Measurements from ENCODE around the gene OR52N5. TPM values are rescaled to one million over a fixed set of nuclear protein-coding genes. Genes with fewer than 3 reads are reported as not detected.

Gene OR52N5
- total RNA-seq: 0.29 TPM
- long read RNA-seq: 0 reads

DNA sequence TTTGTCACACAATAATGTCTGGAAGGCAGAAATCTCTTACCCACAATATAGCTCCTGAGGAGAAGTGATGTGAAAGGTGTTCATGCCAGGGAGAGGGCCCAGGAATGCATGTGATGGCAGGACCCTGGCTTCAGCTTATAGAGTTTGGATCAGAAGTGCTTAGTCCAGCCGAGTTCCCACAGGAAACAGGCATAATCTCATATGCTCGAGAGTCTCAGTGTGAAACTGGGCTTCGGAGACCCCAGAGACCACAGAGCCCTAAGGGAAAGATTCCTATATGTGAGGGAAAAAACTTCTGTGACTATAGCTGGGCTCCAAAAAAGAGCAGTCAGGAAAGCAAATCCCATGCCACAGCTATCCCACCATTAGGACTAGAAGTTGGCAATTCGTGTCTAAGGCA, at the start of gene OR52N5:
Gene OR52N5 (minus strand): TSS at position 101 of the 400 bp plus-strand sequence. CDS start 4,721 bp downstream, outside the sequence.
- no peak for DNase-seq (ENCODE audit: low spot score)

DNA sequence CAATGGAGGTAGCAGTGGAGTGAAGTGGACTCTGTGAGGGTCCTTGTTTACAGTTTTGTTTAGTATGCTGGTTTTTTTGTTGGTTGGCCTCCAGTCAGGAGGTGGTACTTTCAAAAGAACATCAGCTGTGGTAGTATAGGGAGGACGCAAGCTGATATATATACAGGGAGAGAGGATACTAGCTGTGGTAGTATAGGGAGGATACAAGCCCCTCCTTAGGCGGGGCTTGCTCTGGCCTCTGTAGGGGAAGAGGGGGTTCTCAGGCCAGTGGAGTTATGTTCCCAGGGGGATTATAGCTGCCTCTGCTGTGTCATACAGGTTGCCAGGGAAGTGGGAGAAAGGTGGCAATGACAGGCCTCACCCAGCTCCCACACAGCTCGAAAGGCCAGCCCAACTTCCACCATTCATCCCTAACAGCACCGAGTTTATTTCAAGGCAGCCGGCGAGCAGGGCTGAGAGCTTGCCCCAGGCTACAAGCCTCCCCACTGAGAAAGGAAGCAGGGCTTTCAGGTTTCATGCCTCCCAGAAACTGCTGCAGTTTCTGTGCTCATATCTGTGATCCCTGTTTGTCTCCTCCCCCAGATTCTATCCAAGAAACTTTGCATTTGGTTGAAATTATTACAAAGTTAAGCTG, 48.2 kb upstream of the OR52N5 start:
- DNase-seq (ENCODE audit: low spot score): no peak

DNA sequence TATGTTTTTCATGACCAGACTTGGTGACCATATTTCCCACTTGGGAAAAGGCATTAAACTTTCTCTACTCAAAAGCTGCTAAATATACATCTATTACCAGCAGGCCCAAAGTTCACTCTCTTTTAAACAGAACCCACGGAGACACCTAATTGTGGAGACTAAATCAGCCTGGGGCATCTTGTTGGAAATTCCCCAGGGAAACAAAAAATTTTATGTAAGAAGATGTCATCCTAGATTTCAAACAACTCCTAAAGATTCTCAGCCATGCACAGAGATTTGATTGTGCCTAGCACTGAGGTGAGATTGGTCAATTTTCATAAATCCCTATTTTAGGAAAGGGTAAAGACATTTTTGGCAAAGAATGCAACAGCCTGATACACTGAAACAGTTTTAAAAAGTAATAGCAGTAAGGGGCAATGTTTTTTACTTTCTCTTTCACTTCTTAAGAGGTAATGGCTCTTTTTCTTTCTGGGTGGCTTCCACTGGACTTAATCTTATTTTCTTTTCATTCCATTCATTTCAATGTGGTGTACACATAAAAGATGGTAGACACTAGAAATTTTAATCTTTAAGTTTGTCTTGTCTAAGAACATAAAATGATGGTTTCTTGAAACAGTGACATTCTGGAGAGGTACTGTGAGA, 35.2 kb upstream of the OR52N5 start:
- no peak for DNase-seq (ENCODE audit: low spot score)

DNA sequence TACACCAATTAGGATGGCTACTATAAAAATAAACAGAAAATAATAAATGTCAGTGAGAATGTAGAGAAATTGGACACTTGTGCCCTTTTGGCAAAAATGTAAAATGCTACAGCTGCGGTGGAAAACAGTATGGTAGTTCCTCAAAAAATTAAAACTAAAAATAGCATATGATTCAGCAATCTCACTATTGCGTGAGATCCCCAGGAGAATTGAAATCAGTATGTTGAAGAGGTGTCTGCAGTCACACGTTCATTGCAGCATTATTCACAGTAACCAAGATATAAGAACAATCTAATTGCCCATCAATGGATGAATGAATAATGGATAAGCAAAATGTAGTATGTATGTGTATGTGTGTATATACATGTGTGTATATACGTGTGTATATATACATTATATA, 32.4 kb upstream of the OR52N5 start:
- no peak for DNase-seq (ENCODE audit: low spot score)

DNA sequence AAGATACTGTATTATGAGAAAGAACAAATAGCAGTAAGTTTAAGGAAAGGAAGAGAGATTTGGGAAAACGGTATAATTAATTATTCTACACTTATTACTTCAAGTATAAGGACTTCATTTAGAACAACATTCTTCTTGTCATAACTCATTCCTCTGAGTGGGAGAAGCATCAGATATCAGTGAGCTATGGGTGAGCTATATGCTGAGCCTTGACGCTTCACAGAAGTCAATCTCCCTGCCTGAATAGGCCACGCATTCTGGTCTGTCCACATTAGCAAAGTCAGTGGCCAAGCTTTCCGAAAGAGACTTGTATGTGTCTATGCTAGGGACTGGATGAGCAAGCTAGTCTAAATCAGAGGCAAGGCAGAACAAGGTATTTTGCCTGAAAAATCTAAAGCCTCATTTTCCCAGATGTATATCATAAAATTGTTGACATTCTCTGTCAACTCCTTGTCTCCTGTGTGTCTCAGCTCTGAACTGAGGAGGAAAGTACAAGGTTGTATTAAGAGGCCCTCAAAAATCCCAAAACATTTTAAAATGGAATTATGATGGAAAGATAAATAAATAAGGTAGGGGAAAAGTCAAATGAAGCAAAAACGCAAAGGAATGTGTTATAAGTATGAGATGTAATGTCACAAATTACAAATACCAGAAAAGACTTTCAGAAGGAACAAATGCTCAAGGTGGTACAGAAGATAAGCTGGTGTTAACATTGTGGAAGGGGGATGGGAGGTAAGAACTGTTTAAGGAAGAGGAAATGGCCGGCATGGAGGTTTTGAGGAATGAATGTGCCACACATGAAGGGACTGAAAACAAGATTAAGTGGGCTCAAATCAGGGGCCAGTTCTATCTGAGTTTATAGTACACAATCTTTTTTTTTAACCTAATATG, 27.0 kb upstream of the OR52N5 start:
- DNase-seq (ENCODE audit: low spot score): no peak

DNA sequence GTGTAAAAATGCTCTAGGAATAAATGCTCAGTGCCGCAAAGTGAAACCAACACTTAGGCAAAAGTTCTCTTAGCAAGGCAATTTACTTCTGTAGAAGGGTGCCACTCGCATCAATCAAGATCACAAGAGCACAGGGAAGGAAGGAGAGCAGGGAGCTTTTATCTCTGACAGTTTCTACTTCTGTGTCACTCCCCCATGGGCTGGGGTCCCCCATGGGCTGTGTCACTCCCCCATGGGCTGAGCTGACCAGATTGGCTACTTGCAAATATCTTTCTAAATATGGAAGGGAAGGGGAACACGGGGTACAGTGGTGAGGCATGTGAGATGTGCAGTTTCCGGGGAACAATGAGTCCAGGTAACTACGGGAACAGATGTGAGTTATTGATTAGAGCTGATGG, 26.0 kb upstream of the OR52N5 start:
- no peak for DNase-seq (ENCODE audit: low spot score)

DNA sequence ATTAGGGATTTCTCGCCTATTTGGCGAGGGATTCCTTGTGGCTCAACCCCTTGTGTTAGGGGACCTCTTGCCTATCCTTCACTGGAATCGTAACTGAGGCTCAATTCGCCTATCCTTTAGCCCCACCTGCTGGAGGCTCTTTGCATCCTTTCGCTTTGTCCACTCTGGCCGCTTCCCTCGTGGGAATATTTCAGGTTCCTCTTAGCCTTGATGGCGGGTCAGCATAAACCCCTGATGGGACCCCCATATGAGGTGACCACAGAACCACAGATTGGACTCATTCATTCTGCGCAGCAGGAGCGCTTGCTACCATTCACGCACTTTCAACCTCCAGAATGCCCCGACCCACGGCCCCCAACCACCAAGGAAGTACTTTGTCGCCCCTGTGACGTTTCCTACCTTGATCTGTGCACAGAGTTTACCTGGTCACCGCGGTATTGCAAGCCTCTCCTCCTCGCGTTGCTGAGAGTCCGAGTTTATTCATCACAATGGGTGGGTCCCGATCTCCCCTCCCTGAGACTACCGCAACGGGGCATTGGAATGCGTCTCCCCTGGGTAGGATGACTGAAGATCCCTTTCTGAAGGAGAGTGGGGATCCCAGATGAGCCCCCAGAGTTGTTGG, 25.5 kb upstream of the OR52N5 start, which contains the start of gene OR52N2:
Gene OR52N2 (plus strand): TSS at position 425 of the 622 bp plus-strand sequence. CDS start 11,412 bp downstream, outside the sequence.
- DNase-seq (ENCODE audit: low spot score): no peak

DNA sequence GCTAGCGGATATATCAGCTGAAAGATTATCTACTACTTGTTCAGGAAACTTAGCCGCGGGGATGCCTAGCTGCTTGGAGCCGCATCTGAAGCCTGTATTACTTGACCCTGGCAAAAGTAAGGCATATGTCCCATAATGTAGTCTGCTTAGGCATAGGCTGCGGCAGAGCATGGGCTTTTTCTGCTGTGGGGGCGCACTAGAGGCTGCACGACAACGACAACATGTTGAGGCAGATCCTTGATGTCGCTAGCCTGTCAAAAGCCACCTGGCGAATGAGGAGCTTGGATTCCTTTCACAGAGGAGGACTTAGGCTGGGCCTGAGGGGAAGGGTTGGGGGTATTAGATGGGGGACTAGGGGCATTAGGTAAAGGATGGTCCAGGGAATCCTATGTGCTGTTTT, 24.4 kb upstream of the OR52N5 start:
- no peak for DNase-seq (ENCODE audit: low spot score)

DNA sequence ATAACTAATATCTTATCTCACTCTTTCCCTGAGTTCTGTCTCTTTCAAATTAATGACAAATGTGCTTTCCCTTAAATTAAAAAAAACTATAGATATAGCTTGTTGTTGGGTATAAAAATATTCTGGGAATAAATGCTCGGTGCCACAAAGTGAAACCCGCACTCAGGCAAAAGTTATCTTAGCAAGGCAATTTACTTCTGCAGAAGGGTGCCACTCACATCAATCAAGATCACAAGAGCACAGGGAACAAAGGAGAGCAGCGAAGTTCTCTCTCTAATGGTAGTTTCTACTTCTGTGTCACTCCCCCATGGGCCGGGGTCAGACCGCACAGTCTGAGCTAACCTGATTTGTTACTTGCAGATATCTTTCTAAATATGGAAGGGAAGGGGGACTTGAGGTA, 20.8 kb upstream of the OR52N5 start:
- DNase-seq (ENCODE audit: low spot score): no peak

DNA sequence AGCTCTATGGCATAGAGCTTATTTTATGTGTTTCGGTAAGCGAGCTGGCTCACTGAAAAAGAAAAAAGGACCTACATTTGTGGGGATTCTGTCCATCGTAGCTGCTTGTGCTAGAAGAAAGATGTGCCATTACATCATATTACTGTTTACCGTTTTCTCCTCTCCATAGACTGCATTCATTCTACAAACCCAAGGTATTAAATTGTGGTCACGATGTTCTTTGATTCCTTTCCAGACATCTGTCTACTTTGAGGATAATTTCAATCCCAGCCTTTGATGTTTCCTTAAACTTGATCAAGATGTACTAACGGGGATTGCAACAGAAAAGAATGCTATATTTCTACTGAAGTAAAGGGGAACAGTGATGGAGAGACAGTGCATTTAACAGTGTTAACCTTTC, 13.4 kb upstream of the OR52N5 start:
- no peak for DNase-seq (ENCODE audit: low spot score)

DNA sequence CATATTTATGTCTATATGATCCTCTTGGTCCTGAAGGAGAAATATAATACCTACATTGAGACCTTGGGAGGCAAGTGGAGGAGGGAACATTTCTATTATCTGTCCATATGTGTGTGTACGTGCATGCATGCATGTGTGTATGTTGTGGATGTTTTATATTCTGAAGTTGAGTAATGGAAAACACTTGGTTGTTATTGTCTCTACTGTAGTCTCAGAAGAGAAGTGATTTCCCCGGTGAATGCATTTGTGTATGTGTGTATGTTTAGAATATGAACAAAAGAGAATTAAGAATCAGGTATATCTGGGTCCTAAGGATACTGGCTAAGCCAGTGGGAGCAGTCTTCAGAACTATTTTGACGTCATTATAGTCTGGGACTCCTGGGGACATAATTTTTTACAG, 8.0 kb upstream of the OR52N5 start, which contains the start of gene OR52N1:
Gene OR52N1 (minus strand): TSS at position 101 of the 400 bp plus-strand sequence. CDS start 2,449 bp downstream, outside the sequence.
- no peak for DNase-seq (ENCODE audit: low spot score)

DNA sequence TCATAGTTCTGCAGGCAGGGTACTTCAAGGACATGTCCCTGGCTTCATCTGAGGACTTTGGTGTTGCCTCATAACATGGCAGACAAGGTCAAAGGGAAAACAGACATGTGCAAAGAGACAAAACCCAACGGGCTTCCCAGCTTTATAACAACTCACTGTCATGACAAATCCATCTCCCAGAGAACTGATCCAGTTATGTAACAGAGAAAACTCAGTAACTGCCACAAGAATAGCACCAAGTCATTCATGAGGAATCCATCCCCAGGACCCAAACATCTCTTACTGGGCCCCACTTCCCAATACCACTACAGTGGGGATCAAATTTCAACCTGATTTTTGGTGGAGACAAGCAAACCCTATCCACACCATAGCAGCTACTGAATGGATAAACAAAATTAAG, 16.1 kb downstream of the OR52N5 start:
- DNase-seq (ENCODE audit: low spot score): no peak

DNA sequence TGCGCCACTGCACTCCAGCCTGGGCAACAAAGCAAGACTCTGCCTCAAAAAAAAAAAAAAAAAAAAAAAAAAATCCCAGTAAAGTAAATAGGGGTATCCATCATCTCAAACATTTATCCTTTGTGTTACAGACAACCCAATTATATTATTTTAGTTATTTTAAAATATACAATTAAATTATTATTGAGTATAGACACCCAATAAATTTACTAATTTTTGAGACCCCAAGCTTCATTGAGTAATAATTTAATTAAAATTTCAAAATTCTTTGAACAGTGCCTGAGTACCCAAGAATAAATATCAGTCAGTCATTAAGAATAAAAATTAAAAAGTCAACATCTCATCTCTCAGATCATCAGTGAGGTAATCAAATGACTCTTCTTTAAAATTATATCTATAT, 29.2 kb downstream of the OR52N5 start, which contains the start of gene OR52N4:
Gene OR52N4 (plus strand): TSS at position 301 of the 400 bp plus-strand sequence. CDS start 498 bp downstream, outside the sequence.
- no peak for DNase-seq (ENCODE audit: low spot score)

DNA sequence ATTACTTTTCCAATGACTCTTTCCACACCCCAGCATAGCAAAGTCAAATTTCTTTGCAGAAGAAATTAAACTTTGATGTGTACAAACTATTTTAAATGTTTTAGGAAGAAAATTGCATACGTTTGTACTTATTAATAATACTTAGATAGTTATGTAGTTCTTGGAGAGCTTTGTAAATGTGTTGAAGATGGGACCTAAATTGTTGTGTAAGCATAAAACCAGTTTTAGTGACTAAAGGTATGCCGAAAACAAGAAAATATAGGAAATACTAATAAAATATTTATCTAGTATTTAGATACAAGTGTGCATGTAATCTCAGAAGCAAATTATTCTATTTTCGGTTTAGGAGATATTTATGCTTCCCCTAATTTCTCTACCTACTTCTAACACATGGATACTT, 33.3 kb downstream of the OR52N5 start:
- DNase-seq (ENCODE audit: low spot score): no peak

DNA sequence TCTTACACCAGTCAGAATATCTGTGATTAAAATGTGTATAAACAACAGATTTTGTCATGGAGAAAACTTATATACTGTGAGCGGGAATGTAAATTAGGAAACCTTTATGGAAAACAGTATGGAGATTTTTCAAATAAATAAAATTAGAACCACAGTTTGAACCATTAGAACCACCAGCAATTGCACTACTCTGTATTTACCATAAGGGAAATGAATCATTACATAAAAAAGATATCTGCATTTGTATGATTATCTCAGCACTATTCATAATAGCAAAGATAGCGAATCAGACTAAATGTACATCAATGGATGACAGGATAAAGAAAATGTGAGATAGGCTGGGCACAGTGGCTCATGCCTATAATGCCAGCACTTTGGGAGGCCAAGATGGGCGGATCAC, 36.5 kb downstream of the OR52N5 start:
- DNase-seq (ENCODE audit: low spot score): no peak

DNA sequence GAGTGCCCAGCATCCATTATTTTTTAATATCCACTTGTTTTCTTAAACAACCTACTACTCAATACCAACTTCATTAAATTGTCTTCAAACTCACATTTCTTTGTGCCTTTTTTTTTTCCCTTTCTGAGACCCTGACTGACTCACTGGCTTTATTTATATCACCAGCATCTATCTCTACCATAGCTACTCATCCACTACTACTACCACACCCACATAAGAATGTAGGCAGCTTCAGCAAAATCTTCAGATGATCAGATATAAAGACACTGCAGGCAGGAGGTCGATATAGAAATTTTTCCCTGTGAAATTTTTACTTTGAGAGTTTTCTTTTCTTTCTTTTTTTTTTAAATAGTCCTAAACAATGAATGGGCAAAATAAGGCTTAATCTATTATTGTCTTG, 44.7 kb downstream of the OR52N5 start:
- no peak for DNase-seq (ENCODE audit: low spot score)

DNA sequence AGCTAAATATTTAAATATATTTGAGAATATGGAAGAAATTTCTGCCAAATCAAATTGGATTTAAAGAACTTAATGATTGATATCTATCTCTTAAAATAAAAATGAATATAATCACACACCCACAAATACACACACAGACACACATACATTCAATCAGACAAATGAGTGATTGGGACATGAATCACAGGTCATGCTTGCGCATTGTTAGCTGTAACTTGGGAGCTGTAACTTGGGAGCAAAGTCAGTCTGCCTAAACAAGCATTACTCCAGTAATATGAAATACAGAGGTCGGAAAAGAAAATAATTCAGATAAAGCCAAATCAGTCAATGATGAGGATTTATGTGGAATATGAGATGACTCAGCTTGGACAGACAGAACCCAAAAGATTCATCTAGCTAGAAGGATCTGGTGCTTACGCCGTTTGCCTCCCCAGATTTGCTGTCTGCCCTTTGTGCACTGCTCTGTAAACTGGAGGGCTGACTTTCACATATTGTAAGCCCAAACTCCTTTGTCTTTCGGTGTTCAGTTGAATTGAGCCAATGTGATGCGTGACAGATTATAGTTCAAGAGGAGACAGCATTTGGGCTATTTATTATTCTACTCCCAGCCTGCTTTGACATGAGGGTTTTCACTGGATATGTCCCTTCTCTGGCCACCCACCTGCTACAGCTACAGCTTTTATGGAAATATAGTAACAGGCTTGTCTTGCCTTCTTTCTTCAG, 45.3 kb downstream of the OR52N5 start:
- DNase-seq (ENCODE audit: low spot score): no peak

DNA sequence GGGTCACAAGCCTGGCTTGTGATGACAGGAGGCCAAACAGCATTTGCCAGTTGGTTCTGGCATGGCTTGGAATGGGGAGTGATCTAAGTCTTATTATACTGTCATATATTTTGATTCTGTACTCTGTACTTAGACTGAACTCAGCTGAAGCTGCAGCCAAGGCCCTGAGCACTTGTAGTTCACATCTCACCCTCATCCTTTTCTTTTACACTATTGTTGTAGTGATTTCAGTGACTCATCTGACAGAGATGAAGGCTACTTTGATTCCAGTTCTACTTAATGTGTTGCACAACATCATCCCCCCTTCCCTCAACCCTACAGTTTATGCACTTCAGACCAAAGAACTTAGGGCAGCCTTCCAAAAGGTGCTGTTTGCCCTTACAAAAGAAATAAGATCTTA, 46.1 kb downstream of the OR52N5 start:
- no peak for DNase-seq (ENCODE audit: low spot score)

DNA sequence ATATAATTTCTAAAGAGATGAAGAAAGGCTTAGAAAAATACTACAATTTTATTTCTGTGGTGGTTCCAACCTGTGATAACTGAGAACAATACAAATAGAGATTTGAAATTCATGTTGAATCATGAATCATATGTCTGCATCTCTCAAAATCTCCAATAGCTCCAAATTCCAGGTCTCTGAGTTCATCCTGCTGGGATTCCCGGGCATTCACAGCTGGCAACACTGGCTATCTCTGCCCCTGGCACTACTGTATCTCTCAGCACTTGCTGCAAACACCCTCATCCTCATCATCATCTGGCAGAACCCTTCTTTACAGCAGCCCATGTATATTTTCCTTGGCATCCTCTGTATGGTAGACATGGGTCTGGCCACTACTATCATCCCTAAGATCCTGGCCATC, 46.8 kb downstream of the OR52N5 start, which contains the start of gene OR56B1:
Gene OR56B1 (plus strand): TSS at position 53 of the 400 bp plus-strand sequence. CDS start 69 bp downstream, at position 122.
- no peak for DNase-seq (ENCODE audit: low spot score)

DNA sequence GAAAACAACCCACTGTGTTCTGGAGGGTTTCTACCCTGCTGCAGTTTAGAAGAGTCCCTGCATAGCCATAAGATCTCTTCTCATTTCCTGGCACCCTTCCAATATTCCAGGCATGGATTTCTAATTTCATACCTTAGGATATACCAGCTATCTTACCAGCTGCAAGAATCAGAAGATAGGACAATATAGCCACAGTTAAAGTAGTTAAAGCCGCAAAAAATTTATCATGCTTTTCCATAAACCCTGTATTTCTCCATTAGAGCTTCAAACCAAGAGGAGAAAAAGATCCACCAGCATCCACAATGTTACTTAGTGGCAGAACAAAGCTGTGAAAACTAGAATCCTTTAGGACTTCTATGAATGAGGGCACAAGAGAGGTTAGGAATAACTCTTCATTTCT, 55.5 kb downstream of the OR52N5 start:
- DNase-seq (ENCODE audit: low spot score): no peak

Measured in mesenteric fat pad (tissue), 1 donor.